Measurements from ENCODE around the gene PIPOX. TPM values are rescaled to one million over a fixed set of nuclear protein-coding genes. Genes with fewer than 3 reads are reported as not detected.

Gene PIPOX
- total RNA-seq, 4 donors from 2014 or later: 1.2 to 15.3 (median 1.6) TPM; not detected in 1

- Histone ChIP-seq H3K36me3 (peaks cover 0 to 76% (median 23%) of the 10 kb centered on the region in 4 donors), H3K4me3 (no peak overlapping the region), H3K27ac (no peak overlapping the region), H3K9me3 (no peaks in the 10 kb centered on the region), H3K27me3 (no peaks in the 10 kb centered on the region), H3K4me1 (no peaks in the 10 kb centered on the region)
- TF ChIP-seq POLR2AphosphoS5 (IDR thresholded peaks at IDR 0.05) (no peak), EP300 (IDR thresholded peaks at IDR 0.05; ENCODE audit: low read depth) (no peak), POLR2A (IDR thresholded peaks at IDR 0.05) (no peak), CTCF (IDR thresholded peaks at IDR 0.05) (no peak)
- DNase-seq: no peak
- in situ Hi-C loops (cut with MboI; ENCODE audit: low pct_ligation_motif_present in 1 of 4, low pct_unique_long_range_greater_than_20kb in 1 of 4, low sequenced_read_pairs in 3 of 4): no loop called here
- 96% methylated on average over 19 of the region's 20 CpGs; no CpG with 5 or more reads in 1 of the 2 donors for WGBS, 2 donors (ENCODE audit: low coverage in 1 of 2)
- intact Hi-C loops (cut with DNase I; ENCODE audit: low total_unique reads): no loop called here
Observed at GRCh38 chr17:29093090-29093871, 50.3 kb downstream of the PIPOX start.

- H3K4me3 ChIP-seq: no peak overlapping the region
- intact Hi-C loops (cut with DNase I; ENCODE audit: low total_unique reads) (no loop called here), in situ Hi-C loops (cut with MboI; ENCODE audit: low pct_ligation_motif_present in 1 of 4, low pct_unique_long_range_greater_than_20kb in 1 of 4, low sequenced_read_pairs in 3 of 4) (no loop called here)
- TF ChIP-seq POLR2AphosphoS5 (IDR thresholded peaks at IDR 0.05) (no peak), CTCF (IDR thresholded peaks at IDR 0.05) (no peak), EP300 (IDR thresholded peaks at IDR 0.05; ENCODE audit: low read depth) (no peak), POLR2A (IDR thresholded peaks at IDR 0.05) (no peak)
- no peaks in the 10 kb centered on the region for H3K4me1 ChIP-seq
- no peaks in the 10 kb centered on the region for H3K9me3 ChIP-seq
- H3K36me3 ChIP-seq: peaks cover 0 to 73% (median 25%) of the 10 kb centered on the region in 4 donors
- 85 to 88% methylated on average over 4 to 10 of the region's 11 CpGs for WGBS, 2 donors (ENCODE audit: low coverage in 1 of 2)
- no peak overlapping the region for H3K27ac ChIP-seq
- no peaks in the 10 kb centered on the region for H3K27me3 ChIP-seq
- no peak for DNase-seq
Observed at GRCh38 chr17:29094101-29094708, 51.3 kb downstream of the PIPOX start.

GRCh38 chr17:29095439-29095838 is 52.5 kb downstream of the PIPOX start:
- no peak for TF ChIP-seq EP300 (IDR thresholded peaks at IDR 0.05; ENCODE audit: low read depth)
- TF ChIP-seq CTCF (IDR thresholded peaks at IDR 0.05): no peak
- TF ChIP-seq POLR2AphosphoS5 (IDR thresholded peaks at IDR 0.05): no peak
- no peak for TF ChIP-seq POLR2A (IDR thresholded peaks at IDR 0.05)
- H3K4me1 ChIP-seq: no peaks in the 10 kb centered on the region
- peaks cover 0 to 64% (median 23%) of the 10 kb centered on the region in 4 donors for H3K36me3 ChIP-seq
- no peak for DNase-seq
- no peak overlapping the region for H3K4me3 ChIP-seq
- no peak overlapping the region for H3K27ac ChIP-seq
- no peaks in the 10 kb centered on the region for H3K9me3 ChIP-seq
- WGBS, 2 donors (ENCODE audit: low coverage in 1 of 2): 96% methylated on average over 6 of the region's 6 CpGs; no CpG with 5 or more reads in 1 of the 2 donors
- intact Hi-C loops (cut with DNase I; ENCODE audit: low total_unique reads): no loop called here
- in situ Hi-C loops (cut with MboI; ENCODE audit: low pct_ligation_motif_present in 1 of 4, low pct_unique_long_range_greater_than_20kb in 1 of 4, low sequenced_read_pairs in 3 of 4): no loop called here
- no peaks in the 10 kb centered on the region for H3K27me3 ChIP-seq

- Histone ChIP-seq H3K36me3 (peaks cover 0 to 66% (median 21%) of the 10 kb centered on the region in 4 donors), H3K4me1 (no peaks in the 10 kb centered on the region), H3K27me3 (no peaks in the 10 kb centered on the region), H3K27ac (no peak overlapping the region), H3K4me3 (no peak overlapping the region), H3K9me3 (no peaks in the 10 kb centered on the region)
- in situ Hi-C loops (cut with MboI; ENCODE audit: low pct_ligation_motif_present in 1 of 4, low pct_unique_long_range_greater_than_20kb in 1 of 4, low sequenced_read_pairs in 3 of 4): no loop called here
- DNase-seq: no peak
- intact Hi-C loops (cut with DNase I; ENCODE audit: low total_unique reads): no loop called here
- no peak for TF ChIP-seq POLR2A (IDR thresholded peaks at IDR 0.05)
- no peak for TF ChIP-seq EP300 (IDR thresholded peaks at IDR 0.05; ENCODE audit: low read depth)
- TF ChIP-seq POLR2AphosphoS5 (IDR thresholded peaks at IDR 0.05): no peak
- TF ChIP-seq CTCF (IDR thresholded peaks at IDR 0.05): no peak
- 76% methylated on average over 6 of the region's 6 CpGs; no CpG with 5 or more reads in 1 of the 2 donors for WGBS, 2 donors (ENCODE audit: low coverage in 1 of 2)
Observed at GRCh38 chr17:29096094-29096493, 53.2 kb downstream of the PIPOX start.
